C4-2B (cell line): ENCODE results near the gene PYHIN1.

ENCODE experiments used
- H3K27ac ChIP-seq: fragments of 450-650 bp; 2 replicates; pipeline ENCODE4 v1.5.1; 2017
- ZFX ChIP-seq: fragments of 450-650 bp; IDR thresholded peaks from 2 replicates; pipeline ENCODE4 v1.6.1; 2017
- TF ChIP-seq, protein P1 (sequence below): fragments of 450-650 bp; conservative IDR thresholded peaks from 2 replicates; pipeline ENCODE4 v1.5.1; 2017; ENCODE audit warnings: mild to moderate bottlenecking

The PYHIN1 gene

DNA sequence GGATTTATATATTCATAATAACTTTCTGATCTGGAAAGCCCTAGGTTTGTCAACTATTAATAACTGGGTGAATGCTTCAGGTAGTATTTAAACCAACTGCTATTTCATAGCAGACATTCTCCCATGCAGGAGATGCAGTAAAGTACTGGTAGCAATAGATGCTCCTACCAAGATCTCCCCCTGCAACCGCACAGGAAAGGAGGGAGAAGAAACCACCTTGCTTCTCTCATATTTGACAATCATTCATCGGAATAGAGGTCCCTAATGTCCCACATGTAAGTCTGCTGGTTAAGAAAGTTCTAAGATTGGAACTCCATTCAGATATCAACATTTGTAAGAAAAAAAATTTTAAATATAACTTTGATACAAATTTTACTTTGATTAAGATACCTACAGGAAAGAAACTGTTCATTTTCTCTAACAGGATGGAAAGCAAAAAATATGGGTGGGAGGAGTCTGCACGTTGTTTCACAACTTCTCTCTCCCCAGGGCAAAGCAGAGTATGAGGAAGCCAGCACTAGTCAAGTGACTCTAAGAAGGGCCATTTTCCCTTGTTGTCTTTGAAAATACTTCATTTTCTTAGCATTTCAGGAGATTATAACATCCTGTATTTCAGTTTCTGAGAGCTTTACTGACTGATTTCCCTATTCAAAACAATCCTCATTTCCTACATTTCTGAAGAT, at the start of gene PYHIN1:
PYHIN1 (plus strand) TSS at position 498 of the 683 bp plus-strand sequence. CDS start 5,359 bp downstream, outside the sequence.
- no peak for TF ChIP-seq ZFX
- TF ChIP-seq, protein P1, sequence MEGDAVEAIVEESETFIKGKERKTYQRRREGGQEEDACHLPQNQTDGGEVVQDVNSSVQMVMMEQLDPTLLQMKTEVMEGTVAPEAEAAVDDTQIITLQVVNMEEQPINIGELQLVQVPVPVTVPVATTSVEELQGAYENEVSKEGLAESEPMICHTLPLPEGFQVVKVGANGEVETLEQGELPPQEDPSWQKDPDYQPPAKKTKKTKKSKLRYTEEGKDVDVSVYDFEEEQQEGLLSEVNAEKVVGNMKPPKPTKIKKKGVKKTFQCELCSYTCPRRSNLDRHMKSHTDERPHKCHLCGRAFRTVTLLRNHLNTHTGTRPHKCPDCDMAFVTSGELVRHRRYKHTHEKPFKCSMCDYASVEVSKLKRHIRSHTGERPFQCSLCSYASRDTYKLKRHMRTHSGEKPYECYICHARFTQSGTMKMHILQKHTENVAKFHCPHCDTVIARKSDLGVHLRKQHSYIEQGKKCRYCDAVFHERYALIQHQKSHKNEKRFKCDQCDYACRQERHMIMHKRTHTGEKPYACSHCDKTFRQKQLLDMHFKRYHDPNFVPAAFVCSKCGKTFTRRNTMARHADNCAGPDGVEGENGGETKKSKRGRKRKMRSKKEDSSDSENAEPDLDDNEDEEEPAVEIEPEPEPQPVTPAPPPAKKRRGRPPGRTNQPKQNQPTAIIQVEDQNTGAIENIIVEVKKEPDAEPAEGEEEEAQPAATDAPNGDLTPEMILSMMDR: no peak
- H3K27ac ChIP-seq: no peak within 1 kb of the TSS

DNA sequence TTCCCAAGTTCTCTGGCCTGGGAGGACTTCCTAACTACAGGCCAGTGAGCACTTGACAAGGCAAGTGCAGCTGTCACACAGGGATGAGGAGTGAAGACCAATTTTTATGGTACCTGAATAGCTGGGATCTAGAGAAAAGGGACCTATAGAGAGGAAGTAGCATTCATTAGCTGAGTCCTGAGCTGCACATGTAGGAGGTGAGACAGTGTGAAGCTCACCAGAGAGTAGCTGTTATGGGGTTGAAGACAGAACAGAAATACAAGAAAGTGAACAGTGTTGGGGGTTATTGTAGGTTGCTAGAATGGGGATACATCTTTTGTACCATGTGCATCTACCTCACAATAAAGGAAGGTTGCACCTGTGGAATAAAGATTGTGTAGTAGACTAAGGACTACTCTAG, 37.7 kb upstream of the PYHIN1 start:
- TF ChIP-seq, protein P1: no peak
- TF ChIP-seq ZFX: no peak
- no peak overlapping the region for H3K27ac ChIP-seq

DNA sequence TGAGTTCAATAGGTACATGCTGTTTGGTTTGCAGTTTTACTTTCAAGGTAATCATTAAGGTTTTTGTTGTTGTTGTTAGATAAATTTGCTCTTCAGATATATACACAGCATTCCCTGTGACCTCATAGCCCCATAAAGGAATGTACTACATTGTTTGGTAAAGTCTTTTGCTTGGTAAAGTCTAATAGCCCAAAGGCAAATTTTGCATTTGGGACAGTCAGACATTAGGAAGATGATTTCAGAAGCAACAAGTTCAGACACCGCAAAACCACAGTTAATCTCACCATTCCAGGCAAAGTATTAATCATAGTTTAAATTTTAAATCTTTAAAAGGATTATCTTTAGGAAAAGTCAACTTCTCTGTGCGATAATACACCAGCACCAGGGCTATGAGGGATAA, 32.6 kb upstream of the PYHIN1 start:
- no peak overlapping the region for H3K27ac ChIP-seq
- no peak for TF ChIP-seq ZFX
- TF ChIP-seq, protein P1: no peak

DNA sequence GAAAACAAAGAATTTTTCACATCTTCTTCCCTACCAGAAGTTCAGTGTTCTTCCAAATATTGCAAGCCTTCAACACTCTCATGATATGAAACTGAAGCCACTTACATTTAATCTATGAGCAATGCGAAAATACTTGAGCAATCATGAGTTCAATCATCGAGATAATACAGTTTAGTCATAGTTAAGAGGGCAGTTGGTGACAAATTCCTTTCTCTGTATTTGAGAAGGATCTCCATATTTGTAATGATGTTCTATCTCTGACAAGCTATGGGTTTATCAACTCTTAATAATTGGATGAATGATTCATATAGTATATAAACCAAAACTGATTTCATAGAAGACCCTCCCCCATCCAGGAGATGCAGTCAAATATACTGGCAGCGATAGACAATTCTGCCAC, 29.7 kb upstream of the PYHIN1 start:
- TF ChIP-seq ZFX: no peak
- TF ChIP-seq, protein P1: no peak
- H3K27ac ChIP-seq: no peak overlapping the region

DNA sequence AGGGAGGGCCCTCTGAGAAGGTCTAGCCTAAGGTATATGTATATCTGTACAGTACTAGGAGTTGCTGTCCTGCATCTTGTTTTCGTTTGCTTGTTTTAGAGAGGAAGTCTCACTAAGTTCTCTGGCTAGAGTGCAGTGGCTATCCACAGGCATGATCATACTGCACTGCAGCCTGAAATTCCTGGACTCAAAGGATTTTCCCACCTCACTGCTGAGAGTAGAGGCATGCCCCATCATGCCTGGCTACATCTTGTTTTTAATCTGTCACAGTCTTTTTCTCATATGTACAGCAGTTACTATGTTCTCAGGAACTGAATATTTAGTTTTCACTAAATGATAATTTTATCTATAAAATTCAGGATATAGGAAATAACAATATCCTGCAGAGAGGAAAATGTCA, 15.3 kb upstream of the PYHIN1 start:
- H3K27ac ChIP-seq: no peak overlapping the region
- TF ChIP-seq, protein P1: no peak
- no peak for TF ChIP-seq ZFX

DNA sequence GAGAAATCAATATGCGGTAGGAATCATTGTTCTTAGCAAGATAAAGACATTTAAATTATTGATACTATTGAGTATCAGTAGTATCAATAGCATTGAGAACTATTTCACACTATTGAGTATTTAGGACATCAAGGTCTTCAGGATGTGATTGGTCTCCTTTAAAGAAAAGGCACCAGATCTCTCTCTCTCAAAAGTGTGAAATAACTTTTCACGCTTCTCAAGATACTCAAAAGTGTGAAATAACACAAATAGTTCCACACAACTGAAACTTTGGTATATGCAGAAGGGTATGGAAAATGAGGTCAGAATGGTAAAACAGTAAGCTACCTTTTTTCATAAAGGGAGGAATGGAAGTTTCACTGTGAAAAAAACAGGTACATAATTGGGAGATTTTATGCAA, 6.7 kb upstream of the PYHIN1 start:
- H3K27ac ChIP-seq: no peak overlapping the region
- TF ChIP-seq ZFX: no peak
- TF ChIP-seq, protein P1: no peak

DNA sequence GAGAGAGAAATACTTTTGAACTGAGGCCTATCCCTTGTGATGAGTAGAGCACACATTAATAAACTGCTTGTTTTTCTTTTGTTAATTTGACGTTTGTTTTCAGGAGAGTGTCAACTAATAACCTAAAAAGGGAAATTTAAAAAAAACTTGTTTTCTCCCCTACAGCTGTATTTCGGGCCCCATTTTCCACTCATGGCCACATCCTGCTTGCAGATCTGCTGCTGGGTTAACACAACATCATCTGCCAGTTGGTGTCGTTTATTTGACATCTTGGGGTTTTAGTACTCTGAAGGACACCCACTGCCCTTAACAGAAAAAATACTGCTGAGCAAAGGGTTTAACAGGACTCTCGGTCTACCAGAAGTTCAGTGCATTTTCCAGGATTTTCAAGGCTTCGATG, 848 bp upstream of the PYHIN1 start:
- no peak overlapping the region for H3K27ac ChIP-seq
- TF ChIP-seq, protein P1: no peak
- TF ChIP-seq ZFX: no peak
